MM.1S (cell line): Measurements from ENCODE around the gene LVRN.

ENCODE experiments used
- DNase-seq: peaks from one replicate; pipeline ENCODE4 v3.0.0-alpha.2; 2015
- H2AFZ ChIP-seq: fragments of 300-600 bp; sonication (generic); 2 replicates; pipeline ENCODE4 v1.6.0; 2016; ENCODE audit warnings: antibody characterized with exemption, low read length
- H3F3A ChIP-seq: fragments of 300-600 bp; sonication (generic); 2 replicates; pipeline ENCODE4 v1.6.1; 2016; ENCODE audit warnings: mild to moderate bottlenecking, antibody characterized with exemption, low read length, moderate library complexity, mixed read lengths; ENCODE audit not compliant: insufficient read depth
- H3K27ac ChIP-seq: fragments of 300-600 bp; sonication (generic); 2 replicates; pipeline ENCODE4 v1.5.1; 2016; ENCODE audit warnings: mild to moderate bottlenecking, low read length
- H3K27me3 ChIP-seq: fragments of 300-600 bp; sonication (generic); replicated peaks from 2 replicates; pipeline ENCODE4 v1.6.0; 2016; ENCODE audit warnings: low read length; ENCODE audit not compliant: insufficient read depth
- H3K36me3 ChIP-seq: fragments of 300-600 bp; sonication (generic); replicated peaks from 2 replicates; pipeline ENCODE4 v1.6.1; 2016; ENCODE audit warnings: mild to moderate bottlenecking, low read length, mixed read lengths; ENCODE audit not compliant: insufficient read depth
- H3K4me1 ChIP-seq: fragments of 300-600 bp; sonication (generic); 2 replicates; pipeline ENCODE4 v1.6.1; 2016; ENCODE audit warnings: low read length, mixed read lengths
- H3K4me2 ChIP-seq: fragments of 300-600 bp; sonication (generic); 2 replicates; pipeline ENCODE4 v1.6.0; 2016; ENCODE audit warnings: low read depth, low read length
- H3K4me3 ChIP-seq: fragments of 300-600 bp; sonication (generic); 2 replicates; pipeline ENCODE4 v1.5.1; 2016; ENCODE audit warnings: low read length, mixed read lengths
- H3K79me2 ChIP-seq: fragments of 300-600 bp; sonication (generic); 2 replicates; pipeline ENCODE4 v1.6.1; 2016; ENCODE audit warnings: mixed run types, low read length, mixed read lengths
- H3K9ac ChIP-seq: fragments of 300-600 bp; sonication (generic); 2 replicates; pipeline ENCODE4 v1.6.1; 2016; ENCODE audit warnings: low read length, mixed read lengths
- H3K9me2 ChIP-seq: fragments of 300-600 bp; sonication (generic); replicated peaks from 2 replicates; pipeline ENCODE4 v1.6.1; 2016; ENCODE audit warnings: mild to moderate bottlenecking, low read length, mixed read lengths; ENCODE audit not compliant: insufficient read depth
- H3K9me3 ChIP-seq: fragments of 300-600 bp; sonication (generic); replicated peaks from 2 replicates; pipeline ENCODE4 v1.6.1; 2016; ENCODE audit warnings: mild to moderate bottlenecking, low read length, mixed read lengths; ENCODE audit not compliant: insufficient read depth
- H4K20me1 ChIP-seq: fragments of 300-600 bp; sonication (generic); 2 replicates; pipeline ENCODE4 v1.6.1; 2016; ENCODE audit warnings: mild to moderate bottlenecking, low read length, moderate library complexity, mixed read lengths; ENCODE audit not compliant: insufficient read depth
- EZH2 ChIP-seq: fragments of 300-600 bp; sonication (generic); optimal IDR thresholded peaks from 2 replicates; pipeline ENCODE3; 2017; ENCODE audit warnings: low read depth, mild to moderate bottlenecking, antibody characterized with exemption, low read length, mixed read lengths
- EZH2phosphoT487 ChIP-seq: fragments of 300-600 bp; sonication (generic); IDR thresholded peaks from 2 replicates; pipeline ENCODE4 v1.6.1; 2018; ENCODE audit warnings: antibody characterized with exemption, low read length
- TF ChIP-seq, protein P1 (sequence below): fragments of 300-600 bp; sonication (generic); IDR thresholded peaks from 2 replicates; pipeline ENCODE4 v1.5.1; 2016; ENCODE audit warnings: antibody characterized with exemption, low read length, mixed read lengths

LVRN gene

DNA sequence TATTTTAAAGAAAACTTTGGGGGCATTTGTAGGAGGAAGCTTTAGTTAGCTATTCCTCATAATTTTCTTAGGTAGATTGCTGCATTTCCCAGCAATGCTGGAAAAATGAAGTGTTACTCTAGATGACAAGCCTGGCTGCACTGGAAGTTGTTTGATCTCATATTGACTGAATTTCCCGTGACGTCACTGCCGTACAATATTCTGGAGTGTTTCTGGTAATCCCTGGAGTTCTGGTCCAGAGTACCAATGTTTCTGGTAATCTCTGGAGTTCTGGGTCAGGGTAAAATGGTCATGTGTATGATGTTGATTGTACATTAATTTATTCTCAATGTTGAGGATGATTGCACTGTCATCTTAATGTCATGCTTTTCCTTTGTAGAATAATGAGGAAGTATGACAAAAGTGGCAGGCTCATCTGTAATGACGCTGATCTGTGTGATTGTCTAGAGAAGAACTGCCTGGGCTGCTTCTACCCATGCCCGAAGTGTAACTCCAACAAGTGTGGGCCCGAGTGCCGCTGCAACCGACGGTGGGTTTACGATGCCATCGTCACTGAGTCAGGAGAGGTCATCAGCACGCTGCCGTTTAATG lies 96.2 kb downstream of the LVRN start:
- Histone ChIP-seq H3K79me2 (no peaks in the 10 kb centered on the region), H3K4me3 (no peak overlapping the region), H3K36me3 (no peaks in the 10 kb centered on the region), H3F3A (no peaks in the 10 kb centered on the region), H3K27ac (no peak overlapping the region), H3K9ac (no peak overlapping the region), H3K4me2 (no peak overlapping the region), H2AFZ (no peak overlapping the region), H3K27me3 (no peaks in the 10 kb centered on the region), H3K9me3 (no peaks in the 10 kb centered on the region), H3K4me1 (no peaks in the 10 kb centered on the region), H3K9me2 (no peaks in the 10 kb centered on the region), H4K20me1 (no peaks in the 10 kb centered on the region)
- no peak for DNase-seq
- no peak for TF ChIP-seq EZH2
- no peak for TF ChIP-seq EZH2phosphoT487
- TF ChIP-seq, protein P1, sequence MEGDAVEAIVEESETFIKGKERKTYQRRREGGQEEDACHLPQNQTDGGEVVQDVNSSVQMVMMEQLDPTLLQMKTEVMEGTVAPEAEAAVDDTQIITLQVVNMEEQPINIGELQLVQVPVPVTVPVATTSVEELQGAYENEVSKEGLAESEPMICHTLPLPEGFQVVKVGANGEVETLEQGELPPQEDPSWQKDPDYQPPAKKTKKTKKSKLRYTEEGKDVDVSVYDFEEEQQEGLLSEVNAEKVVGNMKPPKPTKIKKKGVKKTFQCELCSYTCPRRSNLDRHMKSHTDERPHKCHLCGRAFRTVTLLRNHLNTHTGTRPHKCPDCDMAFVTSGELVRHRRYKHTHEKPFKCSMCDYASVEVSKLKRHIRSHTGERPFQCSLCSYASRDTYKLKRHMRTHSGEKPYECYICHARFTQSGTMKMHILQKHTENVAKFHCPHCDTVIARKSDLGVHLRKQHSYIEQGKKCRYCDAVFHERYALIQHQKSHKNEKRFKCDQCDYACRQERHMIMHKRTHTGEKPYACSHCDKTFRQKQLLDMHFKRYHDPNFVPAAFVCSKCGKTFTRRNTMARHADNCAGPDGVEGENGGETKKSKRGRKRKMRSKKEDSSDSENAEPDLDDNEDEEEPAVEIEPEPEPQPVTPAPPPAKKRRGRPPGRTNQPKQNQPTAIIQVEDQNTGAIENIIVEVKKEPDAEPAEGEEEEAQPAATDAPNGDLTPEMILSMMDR, result no peak

DNA sequence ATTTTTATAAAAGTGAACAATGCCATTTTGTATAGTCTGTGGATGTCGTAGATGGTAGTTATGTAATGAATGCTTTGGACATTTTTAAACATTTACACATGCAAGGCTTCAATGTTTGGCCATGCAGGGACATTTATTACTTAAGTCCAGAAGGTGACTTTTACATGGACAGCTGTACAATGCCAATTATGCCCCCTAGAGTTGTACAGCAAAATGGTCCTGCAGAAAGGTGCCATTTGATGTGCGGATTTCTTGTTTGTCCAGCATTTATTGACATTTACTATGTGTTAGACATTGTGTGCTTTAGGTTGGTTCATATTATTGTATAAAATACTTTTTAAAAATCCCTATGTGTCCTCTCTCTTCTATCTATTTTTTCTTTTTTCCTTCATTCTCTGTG lies 100.1 kb downstream of the LVRN start:
- H2AFZ ChIP-seq, result no peak overlapping the region
- TF ChIP-seq, protein P1, result no peak
- no peak overlapping the region for H3K9ac ChIP-seq
- H3K36me3 ChIP-seq, result no peaks in the 10 kb centered on the region
- H3F3A ChIP-seq, result no peaks in the 10 kb centered on the region
- H3K9me2 ChIP-seq, result no peaks in the 10 kb centered on the region
- H3K4me1 ChIP-seq, result no peaks in the 10 kb centered on the region
- no peak overlapping the region for H3K27ac ChIP-seq
- DNase-seq, result no peak
- H3K4me2 ChIP-seq, result no peak overlapping the region
- no peaks in the 10 kb centered on the region for H3K27me3 ChIP-seq
- H3K4me3 ChIP-seq, result no peak overlapping the region
- no peaks in the 10 kb centered on the region for H4K20me1 ChIP-seq
- H3K79me2 ChIP-seq, result no peaks in the 10 kb centered on the region
- no peaks in the 10 kb centered on the region for H3K9me3 ChIP-seq

DNA sequence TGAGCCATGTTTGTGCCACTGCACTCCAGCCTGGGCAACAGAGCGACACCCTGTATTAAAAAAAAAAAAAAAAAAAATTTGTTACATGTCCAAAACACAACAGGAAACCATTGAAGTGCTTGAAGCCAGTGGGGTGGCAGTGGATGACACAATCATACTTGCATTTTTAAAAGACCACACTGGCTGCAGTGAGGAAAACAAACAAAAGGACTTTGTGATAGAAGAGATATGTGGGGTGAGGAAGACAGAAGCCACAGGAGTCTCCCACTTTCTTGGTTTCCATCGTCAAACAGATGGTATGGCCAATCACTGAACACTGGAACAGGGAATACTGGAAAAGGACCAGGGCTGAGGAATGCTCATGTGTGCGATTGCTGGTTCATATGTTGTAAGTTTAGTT lies 101.7 kb downstream of the LVRN start:
- no peaks in the 10 kb centered on the region for H3K79me2 ChIP-seq
- no peak overlapping the region for H3K4me2 ChIP-seq
- no peaks in the 10 kb centered on the region for H4K20me1 ChIP-seq
- H3F3A ChIP-seq, result no peaks in the 10 kb centered on the region
- no peak for DNase-seq
- H3K4me1 ChIP-seq, result no peaks in the 10 kb centered on the region
- TF ChIP-seq EZH2 (no peak), EZH2phosphoT487 (no peak)
- TF ChIP-seq, protein P1, result no peak
- H2AFZ ChIP-seq, result no peak overlapping the region
- H3K36me3 ChIP-seq, result no peaks in the 10 kb centered on the region
- no peak overlapping the region for H3K27ac ChIP-seq
- no peaks in the 10 kb centered on the region for H3K9me3 ChIP-seq
- H3K9ac ChIP-seq, result no peak overlapping the region
- H3K27me3 ChIP-seq, result no peaks in the 10 kb centered on the region
- H3K4me3 ChIP-seq, result no peak overlapping the region
- no peaks in the 10 kb centered on the region for H3K9me2 ChIP-seq
